Caco-2 (cell line): ENCODE results near the gene ST6GALNAC5. TPM values are rescaled to one million over a fixed set of nuclear protein-coding genes. Genes with fewer than 3 reads are reported as not detected.

Experiments
- BruUV-seq: library from RNA; stranded (reverse); fragments of 400-500 nt; replicated peaks from 2 replicates; lab custom pipeline; 2021; lab: Mats Ljungman, UMichigan
- CTCF ChIA-PET: fragments of 300-600 bp; sonication (Branson Sonifier 250); formaldehyde crosslinking; loops from one replicate; lab custom pipeline; 2022; ENCODE audit warnings: antibody characterized with exemption; lab: Charles Lee
- POLR2A ChIA-PET: fragments of 300-600 bp; sonication (Branson Sonifier 250); formaldehyde crosslinking; loops from one replicate; lab custom pipeline; 2022; ENCODE audit warnings: antibody characterized with exemption; lab: Charles Lee
- DNase-seq, 2 experiments: peaks; one replicate each; pipeline versions ENCODE4 v3.0.0 to v3.0.0-alpha.2; 2020 to 2022
- H3K27me3 ChIP-seq: replicated peaks from 2 replicates; pipeline ENCODE4 v1.6.0; 2011; ENCODE audit warnings: low read length; ENCODE audit not compliant: control insufficient read depth, insufficient read depth
- H3K36me3 ChIP-seq: 2 replicates; pipeline ENCODE4 v1.5.1; 2011; ENCODE audit warnings: low read length; ENCODE audit not compliant: control insufficient read depth, insufficient read depth
- H3K4me1 ChIP-seq: fragments of 250-450 bp; sonication (Bioruptor Pico); 2 replicates; pipeline ENCODE4 v1.5.1; 2020; ENCODE audit warnings: mild to moderate bottlenecking
- H3K4me3 ChIP-seq: 2 replicates; pipeline ENCODE4 v1.5.1; 2011; ENCODE audit warnings: low read depth, mild to moderate bottlenecking, control low read depth, low read length
- H3K9me3 ChIP-seq: fragments of 250-450 bp; sonication (Bioruptor Pico); 2 replicates; pipeline ENCODE4 v1.5.1; 2020; ENCODE audit warnings: mild to moderate bottlenecking, moderate library complexity
- H3K27ac Mint-ChIP-seq: one replicate; pipeline ENCODE4 v1.8.0; 2022; ENCODE audit warnings: mixed read lengths; ENCODE audit not compliant: unreplicated experiment
- H3K27me3 Mint-ChIP-seq: one replicate; pipeline ENCODE4 v1.8.0; 2022; ENCODE audit warnings: mixed read lengths; ENCODE audit not compliant: insufficient read depth, unreplicated experiment
- H3K36me3 Mint-ChIP-seq: one replicate; pipeline ENCODE4 v1.8.0; 2022; ENCODE audit warnings: mild to moderate bottlenecking, mixed read lengths; ENCODE audit not compliant: insufficient read depth, unreplicated experiment
- H3K4me1 Mint-ChIP-seq: one replicate; pipeline ENCODE4 v1.8.0; 2022; ENCODE audit warnings: low read depth, mixed read lengths; ENCODE audit not compliant: unreplicated experiment
- H3K4me3 Mint-ChIP-seq: one replicate; pipeline ENCODE4 v1.8.0; 2022; ENCODE audit warnings: mild to moderate bottlenecking, moderate library complexity, mixed read lengths; ENCODE audit not compliant: unreplicated experiment
- H3K9me3 Mint-ChIP-seq: one replicate; pipeline ENCODE4 v1.8.0; 2022; ENCODE audit warnings: mixed read lengths; ENCODE audit not compliant: unreplicated experiment
- CTCF ChIP-seq, 2 experiments: fragments of 200-600 bp in 1 of 2; IDR thresholded peaks; 1 replicate in 1 of 2; 2 replicates in 1 of 2; pipeline versions ENCODE4 v1.5.1 to v1.8.0; 2011 to 2022; ENCODE audit warnings: antibody characterized with exemption in 1 of 2, control low read depth in 1 of 2, inconsistent platforms in 1 of 2, low read depth in 1 of 2, low read length in 1 of 2, mild to moderate bottlenecking in 1 of 2, moderate library complexity in 1 of 2; ENCODE audit not compliant: insufficient read depth in 1 of 2, severe bottlenecking in 1 of 2, unreplicated experiment in 1 of 2
- intact Hi-C: fragments of 100-400 bp; cut with micrococcal nuclease; formaldehyde crosslinking; loops from one replicate; pipeline ENCODE4 v1.10.0; 2022; ENCODE audit not compliant: unreplicated experiment
- total RNA-seq: library from RNA; stranded (reverse); gene quantifications from 2 replicates; pipeline ENCODE4 v1.2.3, GENCODE V29; 2022

The ST6GALNAC5 gene
- total RNA-seq, 1 experiment from 2014 or later = 0.09 TPM

- no peaks in the 10 kb centered on the region for H3K9me3 ChIP-seq
- no peak for TF ChIP-seq CTCF (IDR thresholded peaks at IDR 0.05; ENCODE audit: insufficient read depth in 1 of 2, low read depth in 1 of 2, low read length in 1 of 2, severe bottlenecking in 1 of 2, unreplicated experiment in 1 of 2)
Observed at GRCh38 chr1:77037038-77037437, 169.8 kb downstream of the ST6GALNAC5 start.

GRCh38 chr1:77038000-77038399, 170.7 kb downstream of the ST6GALNAC5 start:
- no peaks in the 10 kb centered on the region for H3K27me3 ChIP-seq
- H3K36me3 Mint-ChIP-seq = peaks cover 7% of the 10 kb centered on the region
- H3K4me1 ChIP-seq = no peaks in the 10 kb centered on the region
- intact Hi-C loops = no loop called here
- CTCF ChIA-PET = no interaction called here
- TF ChIP-seq CTCF (IDR thresholded peaks at IDR 0.05; ENCODE audit: insufficient read depth in 1 of 2, low read depth in 1 of 2, low read length in 1 of 2, severe bottlenecking in 1 of 2, unreplicated experiment in 1 of 2) = no peak
- H3K9me3 Mint-ChIP-seq = peaks cover 9% of the 10 kb centered on the region
- no peak overlapping the region for H3K4me3 Mint-ChIP-seq
- POLR2A ChIA-PET = no interaction called here
- BruUV-seq = no TSS peak
- no peaks in the 10 kb centered on the region for H3K9me3 ChIP-seq
- no peaks in the 10 kb centered on the region for H3K27me3 Mint-ChIP-seq
- no peaks in the 10 kb centered on the region for H3K36me3 ChIP-seq
- H3K4me3 ChIP-seq = no peak overlapping the region
- no peaks in the 10 kb centered on the region for H3K4me1 Mint-ChIP-seq
- no peak overlapping the region for H3K27ac Mint-ChIP-seq
- DNase-seq = no peak

More at GRCh38 chr1:77037038-77037437, 169.8 kb downstream of the ST6GALNAC5 start:
- Histone ChIP-seq H3K4me3 (no peak overlapping the region), H3K27me3 (no peaks in the 10 kb centered on the region), H3K36me3 (no peaks in the 10 kb centered on the region), H3K4me1 (no peaks in the 10 kb centered on the region)
- Mint-ChIP-seq H3K27me3 (no peaks in the 10 kb centered on the region), H3K9me3 (peaks cover 9% of the 10 kb centered on the region), H3K4me1 (no peaks in the 10 kb centered on the region), H3K36me3 (peaks cover 7% of the 10 kb centered on the region), H3K4me3 (no peak overlapping the region), H3K27ac (no peak overlapping the region)
- no peak for DNase-seq
- ChIA-PET POLR2A (no interaction called here), CTCF (no interaction called here)
- intact Hi-C loops = no loop called here
- no TSS peak for BruUV-seq

- CTCF ChIA-PET = no interaction called here
- no peaks in the 10 kb centered on the region for H3K9me3 ChIP-seq
- POLR2A ChIA-PET = no interaction called here
- Mint-ChIP-seq H3K4me3 (no peak overlapping the region), H3K9me3 (peaks cover 9% of the 10 kb centered on the region), H3K27ac (no peak overlapping the region), H3K27me3 (no peaks in the 10 kb centered on the region), H3K4me1 (no peaks in the 10 kb centered on the region), H3K36me3 (peaks cover 7% of the 10 kb centered on the region)
- no peaks in the 10 kb centered on the region for H3K36me3 ChIP-seq
- intact Hi-C loops = no loop called here
- no peaks in the 10 kb centered on the region for H3K4me1 ChIP-seq
- no peak overlapping the region for H3K4me3 ChIP-seq
- no peak for DNase-seq
- no peak for TF ChIP-seq CTCF (IDR thresholded peaks at IDR 0.05; ENCODE audit: insufficient read depth in 1 of 2, low read depth in 1 of 2, low read length in 1 of 2, severe bottlenecking in 1 of 2, unreplicated experiment in 1 of 2)
- no TSS peak for BruUV-seq
- no peaks in the 10 kb centered on the region for H3K27me3 ChIP-seq
Observed at GRCh38 chr1:77039111-77039510, 171.8 kb downstream of the ST6GALNAC5 start.
